ENCODE data around the gene INTS1.

DNA sequence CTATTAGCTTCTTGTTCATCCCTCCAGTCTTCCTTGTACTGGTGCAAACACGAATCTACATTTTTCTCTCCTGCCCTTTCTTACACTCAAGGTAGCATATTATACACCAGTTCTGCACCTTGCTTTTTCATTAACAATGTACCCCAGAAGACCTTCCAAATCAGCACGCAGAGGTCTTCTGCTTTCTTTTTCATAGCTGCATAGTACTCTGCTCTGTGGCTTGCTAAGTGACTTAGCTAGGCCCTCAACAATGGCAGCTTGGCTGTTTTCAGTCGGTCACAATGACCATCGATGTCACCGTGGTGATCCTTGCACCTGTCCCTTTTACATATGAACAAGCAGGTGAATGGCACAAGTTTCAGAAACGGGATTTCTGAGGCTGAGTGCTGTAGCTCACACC is 21.2 kb upstream of the INTS1 start:
- TF ChIP-seq, protein P1, sequence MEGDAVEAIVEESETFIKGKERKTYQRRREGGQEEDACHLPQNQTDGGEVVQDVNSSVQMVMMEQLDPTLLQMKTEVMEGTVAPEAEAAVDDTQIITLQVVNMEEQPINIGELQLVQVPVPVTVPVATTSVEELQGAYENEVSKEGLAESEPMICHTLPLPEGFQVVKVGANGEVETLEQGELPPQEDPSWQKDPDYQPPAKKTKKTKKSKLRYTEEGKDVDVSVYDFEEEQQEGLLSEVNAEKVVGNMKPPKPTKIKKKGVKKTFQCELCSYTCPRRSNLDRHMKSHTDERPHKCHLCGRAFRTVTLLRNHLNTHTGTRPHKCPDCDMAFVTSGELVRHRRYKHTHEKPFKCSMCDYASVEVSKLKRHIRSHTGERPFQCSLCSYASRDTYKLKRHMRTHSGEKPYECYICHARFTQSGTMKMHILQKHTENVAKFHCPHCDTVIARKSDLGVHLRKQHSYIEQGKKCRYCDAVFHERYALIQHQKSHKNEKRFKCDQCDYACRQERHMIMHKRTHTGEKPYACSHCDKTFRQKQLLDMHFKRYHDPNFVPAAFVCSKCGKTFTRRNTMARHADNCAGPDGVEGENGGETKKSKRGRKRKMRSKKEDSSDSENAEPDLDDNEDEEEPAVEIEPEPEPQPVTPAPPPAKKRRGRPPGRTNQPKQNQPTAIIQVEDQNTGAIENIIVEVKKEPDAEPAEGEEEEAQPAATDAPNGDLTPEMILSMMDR (IDR thresholded peaks at IDR 0.05): no peak
- TF ChIP-seq POLR2A (IDR thresholded peaks at IDR 0.05) (no peak), POLR2AphosphoS5 (IDR thresholded peaks at IDR 0.05) (no peak), EP300 (IDR thresholded peaks at IDR 0.05; ENCODE audit: low read depth) (no peak)

Measured in transverse colon (tissue), 4 donors.